GM19468 (cell line): ENCODE measurements around the gene SLC35A5.

Source experiments
- ATAC-seq: cut with Tn5 transposase; IDR thresholded peaks from one replicate; pipeline ENCODE4 v1.9.1; 2021; ENCODE audit warnings: mild to moderate bottlenecking, moderate library complexity, moderate number of reproducible peaks; ENCODE audit not compliant: unreplicated experiment; ENCODE audit errors: extremely low read depth

Gene SLC35A5

GRCh38 chr3:112619295-112619694, 57.5 kb downstream of the SLC35A5 start:
- ATAC-seq, result no peak

- ATAC-seq, result no peak
Observed at GRCh38 chr3:112623213-112623612, 61.4 kb downstream of the SLC35A5 start.

GRCh38 chr3:112623717-112624116, 61.9 kb downstream of the SLC35A5 start:
- no peak for ATAC-seq

GRCh38 chr3:112627419-112627818, 65.6 kb downstream of the SLC35A5 start:
- ATAC-seq, result no peak

- no peak for ATAC-seq
Observed at GRCh38 chr3:112627919-112628466, 66.1 kb downstream of the SLC35A5 start.

- ATAC-seq, result no peak
Observed at GRCh38 chr3:112629425-112629824, 67.6 kb downstream of the SLC35A5 start.

GRCh38 chr3:112631257-112631656, 69.4 kb downstream of the SLC35A5 start:
- ATAC-seq, result no peak

GRCh38 chr3:112632596-112632995, 70.8 kb downstream of the SLC35A5 start:
- ATAC-seq, result no peak

- ATAC-seq, result no peak
Observed at GRCh38 chr3:112633191-112633590, 71.3 kb downstream of the SLC35A5 start.

- ATAC-seq, result no peak
Observed at GRCh38 chr3:112633757-112634156, 71.9 kb downstream of the SLC35A5 start.

- ATAC-seq, result no peak
Observed at GRCh38 chr3:112634786-112635541, 73.1 kb downstream of the SLC35A5 start.
